Right lung (tissue), 5 donors: ENCODE measurements around the gene CC2D2A. TPM values are rescaled to one million over a fixed set of nuclear protein-coding genes. Genes with fewer than 3 reads are reported as not detected.
A peak's percentile ranks its signal among the peaks of the same experiment; 100 is the strongest.

Experiments used
- DNase-seq, 2 donors: peaks; one replicate each; pipeline ENCODE4 v3.0.0-alpha.2; 2013
- polyA plus RNA-seq, 5 donors: library from polyadenylated mRNA; unstranded; fragments of 120-200 nt; gene quantifications; one replicate each; pipeline versions ENCODE4 v1.2.1 to v1.2.3, GENCODE V29; 2013; ENCODE audit warnings: inconsistent platforms in 1 of 5, low replicate concordance in 1 of 5; ENCODE audit not compliant: insufficient read length in 5 of 5, insufficient read depth in 1 of 5

Gene CC2D2A
- polyA plus RNA-seq, 5 donors, result 37.5 to 61.3 (median 51.7) TPM

- no peak for DNase-seq
Measured at GRCh38 chr4:15458616-15459015, 11.1 kb upstream of the CC2D2A start.

- no peak for DNase-seq
Measured at GRCh38 chr4:15459706-15460105, 10.0 kb upstream of the CC2D2A start.

- DNase-seq, result no peak
Measured at GRCh38 chr4:15466596-15466995, 3.1 kb upstream of the CC2D2A start.

- DNase-seq, result no peak
Measured at GRCh38 chr4:15470128-15470475, 420 bp downstream of the CC2D2A start.

GRCh38 chr4:15476396-15476795, 6.7 kb downstream of the CC2D2A start:
- no peak for DNase-seq

GRCh38 chr4:15478724-15479088, 9.0 kb downstream of the CC2D2A start:
- no peak for DNase-seq

GRCh38 chr4:15479089-15479912, 9.6 kb downstream of the CC2D2A start:
- peak; percentile 87 to 91 for DNase-seq

GRCh38 chr4:15479913-15480185, 10.2 kb downstream of the CC2D2A start:
- DNase-seq, result no peak

- DNase-seq, result no peak
Measured at GRCh38 chr4:15481961-15482745, 12.5 kb downstream of the CC2D2A start.

GRCh38 chr4:15482842-15483241, 13.2 kb downstream of the CC2D2A start:
- no peak for DNase-seq

GRCh38 chr4:15488136-15488535, 18.5 kb downstream of the CC2D2A start:
- DNase-seq, result no peak

- DNase-seq, result no peak
Measured at GRCh38 chr4:15488658-15489470, 19.2 kb downstream of the CC2D2A start.

- no peak for DNase-seq
Measured at GRCh38 chr4:15489551-15489950, 19.9 kb downstream of the CC2D2A start.

GRCh38 chr4:15493411-15493810, 23.7 kb downstream of the CC2D2A start:
- no peak for DNase-seq

- DNase-seq, result no peak
Measured at GRCh38 chr4:15495621-15496020, 25.9 kb downstream of the CC2D2A start.

GRCh38 chr4:15498356-15498755, 28.7 kb downstream of the CC2D2A start:
- DNase-seq, result no peak

- no peak for DNase-seq
Measured at GRCh38 chr4:15500701-15501100, 31.0 kb downstream of the CC2D2A start.

GRCh38 chr4:15501941-15502340, 32.3 kb downstream of the CC2D2A start:
- DNase-seq, result no peak

- no peak for DNase-seq
Measured at GRCh38 chr4:15502384-15502783, 32.7 kb downstream of the CC2D2A start.

GRCh38 chr4:15504041-15504440, 34.4 kb downstream of the CC2D2A start:
- no peak for DNase-seq

GRCh38 chr4:15506464-15506863, 36.8 kb downstream of the CC2D2A start:
- DNase-seq, result no peak

- no peak for DNase-seq
Measured at GRCh38 chr4:15507679-15508078, 38.0 kb downstream of the CC2D2A start.

GRCh38 chr4:15510961-15511360, 41.3 kb downstream of the CC2D2A start:
- DNase-seq, result no peak
